NCI-H460 (cell line): ENCODE measurements around the gene MIX23. TPM values are rescaled to one million over a fixed set of nuclear protein-coding genes. Genes with fewer than 3 reads are reported as not detected.
A peak's percentile ranks its signal among the peaks of the same experiment; 100 is the strongest.

Experiments used
- DNase-seq: peaks from one replicate; pipeline ENCODE4 v3.0.0-alpha.2; 2016; ENCODE audit warnings: low read depth; ENCODE audit errors: extremely low read depth
- total RNA-seq: library from RNA; depleted of rRNA; stranded (reverse); fragments of >200 nt; shearing (Covaris generic); gene quantifications from 2 replicates; pipeline ENCODE4 v1.2.3, GENCODE V29; 2014

The MIX23 gene
- total RNA-seq, 1 experiment from 2014 or later = 126 TPM

- DNase-seq = no peak
Measured at GRCh38 chr3:122353215-122353614, 29.8 kb downstream of the MIX23 start.

GRCh38 chr3:122351612-122352011 lies 31.4 kb downstream of the MIX23 start:
- DNase-seq = no peak

GRCh38 chr3:122350814-122351418 lies 32.1 kb downstream of the MIX23 start:
- DNase-seq = no peak

- DNase-seq = no peak
Measured at GRCh38 chr3:122349171-122349570, 33.9 kb downstream of the MIX23 start.

GRCh38 chr3:122343654-122344053 lies 39.4 kb downstream of the MIX23 start:
- no peak for DNase-seq

- DNase-seq = no peak
Measured at GRCh38 chr3:122342803-122343202, 40.2 kb downstream of the MIX23 start.

- no peak for DNase-seq
Measured at GRCh38 chr3:122332551-122332950, 50.5 kb downstream of the MIX23 start.

GRCh38 chr3:122331886-122332285 lies 51.1 kb downstream of the MIX23 start:
- DNase-seq = no peak

GRCh38 chr3:122325769-122326168 lies 57.3 kb downstream of the MIX23 start:
- DNase-seq = no peak

GRCh38 chr3:122324871-122325323 lies 58.1 kb downstream of the MIX23 start, which contains the start of gene CSTA:
Gene CSTA, plus strand, starts transcription at chr3:122325248. Its CDS starts 45 bp downstream, at chr3:122325293.
- peak; percentile 12 for DNase-seq

GRCh38 chr3:122322095-122323075 lies 60.6 kb downstream of the MIX23 start:
- no peak for DNase-seq

- DNase-seq = no peak
Measured at GRCh38 chr3:122318620-122319019, 64.4 kb downstream of the MIX23 start.

- no peak for DNase-seq
Measured at GRCh38 chr3:122316368-122316767, 66.7 kb downstream of the MIX23 start.

- DNase-seq = no peak
Measured at GRCh38 chr3:122315619-122316018, 67.4 kb downstream of the MIX23 start.

GRCh38 chr3:122314228-122314876 lies 68.7 kb downstream of the MIX23 start:
- DNase-seq = no peak

- no peak for DNase-seq
Measured at GRCh38 chr3:122313281-122313680, 69.8 kb downstream of the MIX23 start.

GRCh38 chr3:122312826-122313225 lies 70.2 kb downstream of the MIX23 start:
- DNase-seq = no peak

GRCh38 chr3:122310361-122310760 lies 72.7 kb downstream of the MIX23 start:
- no peak for DNase-seq
